ENCODE results near the gene CDC40.

GRCh38 chr6:110256366-110256765, 76.1 kb downstream of the CDC40 start:
- TF ChIP-seq, protein P1, sequence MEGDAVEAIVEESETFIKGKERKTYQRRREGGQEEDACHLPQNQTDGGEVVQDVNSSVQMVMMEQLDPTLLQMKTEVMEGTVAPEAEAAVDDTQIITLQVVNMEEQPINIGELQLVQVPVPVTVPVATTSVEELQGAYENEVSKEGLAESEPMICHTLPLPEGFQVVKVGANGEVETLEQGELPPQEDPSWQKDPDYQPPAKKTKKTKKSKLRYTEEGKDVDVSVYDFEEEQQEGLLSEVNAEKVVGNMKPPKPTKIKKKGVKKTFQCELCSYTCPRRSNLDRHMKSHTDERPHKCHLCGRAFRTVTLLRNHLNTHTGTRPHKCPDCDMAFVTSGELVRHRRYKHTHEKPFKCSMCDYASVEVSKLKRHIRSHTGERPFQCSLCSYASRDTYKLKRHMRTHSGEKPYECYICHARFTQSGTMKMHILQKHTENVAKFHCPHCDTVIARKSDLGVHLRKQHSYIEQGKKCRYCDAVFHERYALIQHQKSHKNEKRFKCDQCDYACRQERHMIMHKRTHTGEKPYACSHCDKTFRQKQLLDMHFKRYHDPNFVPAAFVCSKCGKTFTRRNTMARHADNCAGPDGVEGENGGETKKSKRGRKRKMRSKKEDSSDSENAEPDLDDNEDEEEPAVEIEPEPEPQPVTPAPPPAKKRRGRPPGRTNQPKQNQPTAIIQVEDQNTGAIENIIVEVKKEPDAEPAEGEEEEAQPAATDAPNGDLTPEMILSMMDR (IDR thresholded peaks at IDR 0.05), result no peak
- TF ChIP-seq POLR2A (IDR thresholded peaks at IDR 0.05), result no peak

Measured in Peyer's patch (tissue), 4 donors.